ENCODE measurements around the gene ELMO1.

- TF ChIP-seq CTCF (IDR thresholded peaks at IDR 0.05; ENCODE audit: low read depth, low read length) (no peak), POLR2A (IDR thresholded peaks at IDR 0.05; ENCODE audit: extremely low read depth, insufficient read length) (no peak)
Observed at GRCh38 chr7:37097983-37098382, 350.7 kb downstream of the ELMO1 start.

Data from NB4 (cell line).